IPS-20b (cell line): ENCODE measurements around the gene AGR2.
"Not testable (repeated sequence)": the region's sequence is repeated elsewhere in the genome, so short reads cannot be mapped to it uniquely, and the experiment has no call there.

Source experiments
- H3K27ac ChIP-seq: one replicate; pipeline ENCODE4 v1.5.1; 2013; ENCODE audit warnings: low read length
- H3K27me3 ChIP-seq: 2 replicates; pipeline ENCODE4 v1.6.1; 2013; ENCODE audit warnings: mild to moderate bottlenecking, low read length, inconsistent platforms; ENCODE audit not compliant: insufficient read depth
- H3K36me3 ChIP-seq: 2 replicates; pipeline ENCODE4 v1.6.1; 2013; ENCODE audit warnings: low read depth, mild to moderate bottlenecking, inconsistent platforms, low read length, moderate library complexity; ENCODE audit not compliant: insufficient read depth
- H3K4me1 ChIP-seq: 2 replicates; pipeline ENCODE4 v1.6.1; 2013; ENCODE audit warnings: mild to moderate bottlenecking, control low read depth, inconsistent platforms, low read length, moderate library complexity; ENCODE audit not compliant: insufficient read depth
- H3K4me3 ChIP-seq: 2 replicates; pipeline ENCODE4 v1.5.1; 2013; ENCODE audit warnings: mild to moderate bottlenecking, low read length, inconsistent platforms
- H3K9ac ChIP-seq: 2 replicates; pipeline ENCODE4 v1.6.1; 2013; ENCODE audit warnings: low read depth, mild to moderate bottlenecking, inconsistent platforms, low read length, moderate library complexity
- H3K9me3 ChIP-seq: 2 replicates; pipeline ENCODE4 v1.6.1; 2013; ENCODE audit warnings: mild to moderate bottlenecking, low read depth, low read length, inconsistent platforms; ENCODE audit not compliant: insufficient read depth

The AGR2 gene

DNA sequence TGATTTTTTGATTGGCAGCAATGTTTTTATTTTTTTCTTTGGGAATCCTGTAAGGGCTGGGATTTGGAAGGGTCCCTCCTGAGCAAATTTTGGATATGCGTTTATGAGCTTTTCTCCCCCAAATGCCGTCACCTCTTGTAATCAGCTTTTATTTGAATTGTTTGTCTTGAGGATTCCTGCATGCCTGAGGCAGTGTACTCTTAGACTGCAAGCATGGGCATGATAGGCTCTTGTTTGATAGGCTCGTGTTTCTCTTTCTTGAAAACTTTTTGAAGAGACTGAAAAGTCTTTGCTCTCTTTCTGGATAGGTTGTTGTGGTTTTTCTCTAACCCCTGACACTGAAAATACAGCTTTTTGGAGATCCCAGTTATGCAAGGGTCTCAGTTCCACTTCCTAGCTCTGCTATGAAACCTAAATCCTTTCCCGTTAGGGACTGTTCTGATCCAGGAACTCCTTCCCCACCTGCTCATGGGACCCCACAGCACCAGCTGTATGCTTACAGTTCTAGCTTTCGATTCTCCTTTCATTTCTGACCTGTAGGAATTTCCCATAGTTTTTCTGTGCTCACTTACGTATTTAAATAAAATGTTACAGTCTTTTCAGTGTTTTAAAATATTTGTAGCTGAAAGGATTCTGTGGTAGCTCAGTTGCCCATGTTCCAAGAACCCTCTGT, 34.0 kb downstream of the AGR2 start:
- no peaks in the 10 kb centered on the region for H3K9me3 ChIP-seq
- H3K27me3 ChIP-seq, result no peaks in the 10 kb centered on the region
- no peak overlapping the region for H3K4me3 ChIP-seq
- no peaks in the 10 kb centered on the region for H3K36me3 ChIP-seq
- peaks cover 7% of the 10 kb centered on the region; the same call in 1 of the 2 replicates for H3K4me1 ChIP-seq
- H3K27ac ChIP-seq, result no peak overlapping the region
- H3K9ac ChIP-seq, result no peak overlapping the region

DNA sequence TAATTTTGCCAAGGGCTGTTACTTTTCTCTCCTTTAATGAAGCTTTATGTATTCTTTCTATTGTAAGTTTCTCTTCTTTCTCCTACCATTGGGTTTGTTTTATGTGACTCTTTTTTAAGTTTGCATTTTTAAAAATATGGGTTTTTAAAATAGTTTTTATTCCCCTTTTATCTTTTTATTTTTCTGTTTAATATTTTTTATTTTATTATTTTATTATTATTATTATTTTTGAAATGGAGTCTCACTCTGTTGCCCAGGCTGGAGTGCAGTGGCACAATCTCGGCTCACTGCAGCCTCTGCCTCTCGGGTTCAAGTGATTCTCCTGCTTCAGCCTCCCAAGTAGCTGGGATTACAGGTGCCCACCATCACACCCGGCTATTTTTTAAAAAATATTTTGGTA, 34.8 kb downstream of the AGR2 start:
- not testable (repeated sequence) for H3K9me3 ChIP-seq, H3K4me3 ChIP-seq, H3K9ac ChIP-seq, H3K27me3 ChIP-seq, H3K36me3 ChIP-seq, H3K27ac ChIP-seq, H3K4me1 ChIP-seq

- Histone ChIP-seq H3K36me3 (no peaks in the 10 kb centered on the region), H3K4me3 (no peak overlapping the region), H3K9ac (no peak overlapping the region), H3K27ac (no peak overlapping the region), H3K27me3 (no peaks in the 10 kb centered on the region), H3K9me3 (no peaks in the 10 kb centered on the region), H3K4me1 (peaks cover 1% of the 10 kb centered on the region; the same call in 1 of the 2 replicates)
Measured at GRCh38 chr7:16765436-16765859, 39.4 kb downstream of the AGR2 start.

GRCh38 chr7:16764942-16765341, 39.9 kb downstream of the AGR2 start:
- no peaks in the 10 kb centered on the region for H3K9me3 ChIP-seq
- no peaks in the 10 kb centered on the region for H3K4me1 ChIP-seq
- H3K27me3 ChIP-seq, result no peaks in the 10 kb centered on the region
- H3K27ac ChIP-seq, result no peak overlapping the region
- no peaks in the 10 kb centered on the region for H3K36me3 ChIP-seq
- H3K9ac ChIP-seq, result no peak overlapping the region
- H3K4me3 ChIP-seq, result no peak overlapping the region

GRCh38 chr7:16762177-16762576, 42.6 kb downstream of the AGR2 start:
- H3K27ac ChIP-seq, result no peak overlapping the region
- H3K4me3 ChIP-seq, result no peak overlapping the region
- no peaks in the 10 kb centered on the region for H3K4me1 ChIP-seq
- H3K9me3 ChIP-seq, result no peaks in the 10 kb centered on the region
- no peaks in the 10 kb centered on the region for H3K36me3 ChIP-seq
- no peak overlapping the region for H3K9ac ChIP-seq
- no peaks in the 10 kb centered on the region for H3K27me3 ChIP-seq

DNA sequence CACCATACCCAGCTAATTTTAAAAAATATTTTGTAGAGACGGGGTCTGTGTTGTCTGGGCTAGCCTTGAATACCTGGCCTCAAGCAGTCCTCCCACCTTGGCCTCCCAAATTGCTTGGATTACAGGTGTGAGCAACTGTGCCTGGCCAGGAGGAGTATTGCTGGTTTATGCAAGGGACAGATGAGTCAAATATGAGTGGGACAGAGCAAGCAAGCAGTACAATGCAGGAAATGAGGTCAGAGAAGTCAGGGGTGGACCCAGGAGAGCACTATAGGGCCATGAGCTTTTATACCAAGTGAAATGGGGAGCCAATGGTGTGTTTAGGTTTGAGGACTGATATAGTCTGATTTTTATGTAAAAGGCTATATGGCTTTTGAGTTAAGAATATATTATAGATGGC, 45.0 kb downstream of the AGR2 start:
- H3K9ac ChIP-seq, result no peak overlapping the region
- H3K27ac ChIP-seq, result no peak overlapping the region
- peaks cover 8% of the 10 kb centered on the region for H3K27me3 ChIP-seq
- no peak overlapping the region for H3K4me3 ChIP-seq
- H3K9me3 ChIP-seq, result no peaks in the 10 kb centered on the region
- peaks cover 6% of the 10 kb centered on the region; the same call in 1 of the 2 replicates for H3K4me1 ChIP-seq
- H3K36me3 ChIP-seq, result no peaks in the 10 kb centered on the region

- Histone ChIP-seq H3K9me3 (no peaks in the 10 kb centered on the region), H3K27me3 (peaks cover 15% of the 10 kb centered on the region), H3K4me1 (peaks cover 9% of the 10 kb centered on the region; the same call in 1 of the 2 replicates), H3K4me3 (no peak overlapping the region), H3K36me3 (no peaks in the 10 kb centered on the region), H3K27ac (no peak overlapping the region), H3K9ac (no peak overlapping the region)
Measured at GRCh38 chr7:16758631-16759611, 45.9 kb downstream of the AGR2 start.

- H3K4me3 ChIP-seq, result no peak overlapping the region
Measured at GRCh38 chr7:16758036-16758435, 46.8 kb downstream of the AGR2 start.

GRCh38 chr7:16755397-16755796, 49.4 kb downstream of the AGR2 start:
- Histone ChIP-seq H3K27ac (no peak overlapping the region), H3K9me3 (no peaks in the 10 kb centered on the region), H3K36me3 (no peaks in the 10 kb centered on the region), H3K4me1 (peaks cover 9% of the 10 kb centered on the region; the same call in 1 of the 2 replicates), H3K9ac (peak overlapping the region; percentile 83; the same call in 1 of the 2 replicates), H3K4me3 (peak overlapping the region; percentile 93), H3K27me3 (peaks cover 15% of the 10 kb centered on the region)

More at GRCh38 chr7:16758036-16758435, 46.8 kb downstream of the AGR2 start:
- Histone ChIP-seq H3K9me3 (no peaks in the 10 kb centered on the region), H3K4me1 (peaks cover 9% of the 10 kb centered on the region; the same call in 1 of the 2 replicates), H3K27me3 (peaks cover 15% of the 10 kb centered on the region), H3K36me3 (no peaks in the 10 kb centered on the region), H3K27ac (no peak overlapping the region), H3K9ac (no peak overlapping the region)

DNA sequence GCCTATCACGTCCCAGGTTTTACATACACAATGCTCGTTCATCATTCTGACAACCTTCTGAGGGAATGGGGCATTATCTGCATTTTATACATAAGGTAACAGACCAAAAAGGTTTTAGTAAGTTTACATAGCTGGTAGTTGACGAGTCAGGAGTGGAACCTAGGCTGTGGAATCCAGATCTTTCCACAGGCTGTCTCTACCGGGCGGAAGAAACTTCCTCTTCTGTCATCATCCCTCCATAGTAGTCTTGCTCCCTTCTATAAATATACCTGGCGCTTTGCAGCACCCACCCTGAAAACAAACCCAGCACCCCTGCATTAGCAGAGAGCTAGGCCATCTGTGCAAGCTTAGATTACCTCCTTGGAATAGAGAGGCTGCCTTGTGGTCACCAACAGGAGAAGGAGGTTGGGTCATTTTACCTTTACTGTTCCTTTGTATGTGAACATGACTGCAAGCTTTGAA, 49.9 kb downstream of the AGR2 start:
- H3K27ac ChIP-seq, result no peak overlapping the region
- H3K27me3 ChIP-seq, result peaks cover 15% of the 10 kb centered on the region
- peak overlapping the region; percentile 83; the same call in 1 of the 2 replicates for H3K9ac ChIP-seq
- H3K9me3 ChIP-seq, result no peaks in the 10 kb centered on the region
- peaks cover 9% of the 10 kb centered on the region; the same call in 1 of the 2 replicates for H3K4me1 ChIP-seq
- no peaks in the 10 kb centered on the region for H3K36me3 ChIP-seq
- H3K4me3 ChIP-seq, result peak overlapping the region; percentile 93

DNA sequence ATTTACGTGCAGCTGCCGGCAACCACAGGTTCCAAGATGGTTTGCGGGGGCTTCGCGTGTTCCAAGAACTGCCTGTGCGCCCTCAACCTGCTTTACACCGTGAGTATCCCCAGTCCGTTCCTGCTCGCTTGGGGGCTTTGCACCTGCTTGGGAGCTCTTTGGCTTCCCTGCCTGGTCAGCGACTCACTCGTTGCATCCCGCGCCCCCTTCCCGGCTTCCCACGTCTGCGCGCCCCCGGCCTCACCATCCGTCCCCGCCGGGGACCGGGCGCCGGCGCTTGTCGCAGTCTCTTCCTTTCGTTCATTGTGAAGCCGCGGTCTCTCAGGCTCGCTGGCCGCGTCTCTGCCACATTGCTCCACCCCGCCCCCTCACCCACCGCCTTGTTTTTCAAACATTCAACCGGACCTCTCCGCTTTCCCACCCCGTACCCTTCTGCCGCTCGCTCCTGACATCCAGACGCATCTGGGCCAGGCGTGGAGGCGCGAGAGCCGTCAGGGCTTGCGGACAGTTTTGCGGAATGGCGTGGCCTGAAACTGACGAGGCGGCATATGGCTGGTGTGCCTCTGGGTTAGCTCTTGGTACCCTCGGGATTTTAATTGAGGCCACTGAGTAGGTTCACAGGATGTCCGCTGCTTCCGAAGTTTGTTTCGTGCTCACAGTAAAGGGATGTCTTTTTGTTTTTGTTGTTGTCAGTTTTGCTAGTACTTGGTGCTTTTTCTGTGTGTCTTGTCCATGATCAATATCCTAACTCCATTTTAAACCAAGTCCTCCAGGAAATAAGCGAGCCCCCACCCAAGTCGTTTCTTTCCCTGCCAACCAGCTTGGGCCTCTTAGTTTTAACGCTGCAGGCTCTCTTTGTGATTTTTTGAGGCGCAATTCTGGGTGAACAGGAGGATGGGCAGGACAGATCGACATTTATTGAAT, 50.6 kb downstream of the AGR2 start:
- Histone ChIP-seq H3K36me3 (no peaks in the 10 kb centered on the region), H3K9me3 (no peaks in the 10 kb centered on the region), H3K27ac (no peak overlapping the region), H3K4me1 (peaks cover 9% of the 10 kb centered on the region; the same call in 1 of the 2 replicates), H3K4me3 (peak overlapping the region; percentile 93), H3K9ac (peak overlapping the region; percentile 83), H3K27me3 (peaks cover 15% of the 10 kb centered on the region)
